Hepatocyte (in vitro differentiated cells): ENCODE data around the gene SNED1. TPM values are rescaled to one million over a fixed set of nuclear protein-coding genes. Genes with fewer than 3 reads are reported as not detected.

Experiments used
- DNase-seq: peaks from one replicate; pipeline ENCODE4 v3.0.0-alpha.2; 2016; ENCODE audit warnings: low spot score
- H2AFZ ChIP-seq: fragments of 200-600 bp; sonication (generic); 2 replicates; pipeline ENCODE4 v1.6.0; 2016; ENCODE audit warnings: antibody characterized with exemption, mild to moderate bottlenecking
- H3K27ac ChIP-seq: fragments of 200-600 bp; sonication (generic); 2 replicates; pipeline ENCODE4 v1.5.1; 2016; ENCODE audit warnings: mild to moderate bottlenecking
- H3K27me3 ChIP-seq: fragments of 200-600 bp; sonication (generic); 2 replicates; pipeline ENCODE4 v1.6.1; 2016
- H3K36me3 ChIP-seq: fragments of 200-600 bp; sonication (generic); replicated peaks from 2 replicates; pipeline ENCODE4 v1.5.1; 2016; ENCODE audit warnings: low read depth; ENCODE audit not compliant: insufficient read depth
- H3K4me1 ChIP-seq: fragments of 200-600 bp; sonication (generic); 2 replicates; pipeline ENCODE4 v1.5.1; 2016; ENCODE audit warnings: mild to moderate bottlenecking, moderate library complexity; ENCODE audit not compliant: insufficient read depth
- H3K4me2 ChIP-seq: fragments of 200-600 bp; sonication (generic); 2 replicates; pipeline ENCODE4 v1.6.0; 2016
- H3K4me3 ChIP-seq: fragments of 200-600 bp; sonication (generic); 2 replicates; pipeline ENCODE4 v1.5.1; 2016; ENCODE audit warnings: mild to moderate bottlenecking
- H3K79me2 ChIP-seq: fragments of 200-600 bp; sonication (generic); 2 replicates; pipeline ENCODE4 v1.6.0; 2017; ENCODE audit warnings: mild to moderate bottlenecking
- H3K9me2 ChIP-seq: fragments of 200-600 bp; sonication (generic); replicated peaks from 2 replicates; pipeline ENCODE4 v1.6.0; 2017; ENCODE audit warnings: mild to moderate bottlenecking; ENCODE audit not compliant: insufficient read depth
- H3K9me3 ChIP-seq: fragments of 200-600 bp; sonication (generic); 2 replicates; pipeline ENCODE4 v1.5.1; 2016; ENCODE audit warnings: low read depth, mild to moderate bottlenecking
- H4K20me1 ChIP-seq: fragments of 200-600 bp; sonication (generic); 2 replicates; pipeline ENCODE4 v1.6.0; 2016; ENCODE audit warnings: mild to moderate bottlenecking; ENCODE audit not compliant: insufficient read depth, poor library complexity, severe bottlenecking
- EZH2 ChIP-seq: fragments of 200-600 bp; sonication (generic); IDR thresholded peaks from 2 replicates; pipeline ENCODE4 v1.6.1; 2016; ENCODE audit warnings: antibody characterized with exemption, mild to moderate bottlenecking, borderline replicate concordance
- EZH2phosphoT487 ChIP-seq: fragments of 200-600 bp; sonication (generic); IDR thresholded peaks from one replicate; pipeline ENCODE4 v1.6.1; 2018; ENCODE audit warnings: antibody characterized with exemption, mild to moderate bottlenecking, low read depth, moderate library complexity; ENCODE audit not compliant: unreplicated experiment, severe bottlenecking
- WGBS: methylation state at CpG from one replicate; pipeline ENCODE4 v1.1.6; 2016; ENCODE audit warnings: low lambda C conversion rate; ENCODE audit errors: missing lambda C conversion rate; 5-methylcytosine and 5-hydroxymethylcytosine counted together
- polyA plus RNA-seq: library from polyadenylated mRNA; unstranded; fragments of >200 nt; fragmentation: Nextera tagmentation; extraction: Ambion mirVana; gene quantifications from 2 replicates; pipeline ENCODE4 v1.2.1, GENCODE V29; 2016
- total RNA-seq: library from RNA; depleted of rRNA; stranded (reverse); fragments of >200 nt; gene quantifications from 2 replicates; pipeline ENCODE4 v1.2.3, GENCODE V29; 2014
- TF ChIP-seq, protein P1 (sequence below): fragments of 200-600 bp; sonication (generic); IDR thresholded peaks from 2 replicates; pipeline ENCODE4 v1.5.1; 2016; ENCODE audit warnings: antibody characterized with exemption, mild to moderate bottlenecking; ENCODE audit not compliant: poor library complexity

The SNED1 gene
- total and polyA plus RNA-seq, 2 experiments from 2014 or later: 4.6 to 6.5 TPM

DNA sequence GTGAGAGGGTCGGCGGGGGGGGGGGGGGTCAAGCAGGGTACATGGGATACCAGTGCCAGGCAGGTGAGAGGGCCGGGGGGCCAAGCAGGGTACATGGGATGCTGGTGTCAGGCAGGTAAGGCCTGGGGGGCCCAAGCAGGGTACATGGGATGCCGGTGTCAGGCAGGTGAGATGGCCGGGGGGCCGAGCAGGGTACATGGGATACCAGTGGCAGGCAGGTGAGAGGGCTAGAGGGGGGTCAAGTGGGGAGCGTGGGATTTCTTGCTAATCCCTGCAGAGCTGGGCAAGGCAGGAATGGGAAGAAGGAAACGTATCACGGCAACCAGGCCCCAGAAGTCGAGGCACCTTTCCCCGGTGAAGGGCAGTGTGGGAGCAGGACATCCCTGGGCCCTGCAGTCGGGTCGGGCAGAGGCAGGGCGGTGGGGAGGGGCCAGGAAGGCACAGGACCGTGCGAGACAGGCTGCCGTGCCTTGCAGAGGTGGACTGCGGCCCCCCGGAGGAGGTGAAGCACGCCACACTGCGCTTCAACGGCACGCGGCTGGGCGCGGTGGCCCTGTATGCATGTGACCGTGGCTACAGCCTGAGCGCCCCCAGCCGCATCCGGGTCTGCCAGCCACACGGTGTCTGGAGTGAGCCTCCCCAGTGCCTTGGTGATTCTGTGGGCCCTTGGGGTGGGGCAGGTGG, 54.4 kb downstream of the SNED1 start:
- TF ChIP-seq EZH2 (no peak), EZH2phosphoT487 (no peak)
- TF ChIP-seq, protein P1, sequence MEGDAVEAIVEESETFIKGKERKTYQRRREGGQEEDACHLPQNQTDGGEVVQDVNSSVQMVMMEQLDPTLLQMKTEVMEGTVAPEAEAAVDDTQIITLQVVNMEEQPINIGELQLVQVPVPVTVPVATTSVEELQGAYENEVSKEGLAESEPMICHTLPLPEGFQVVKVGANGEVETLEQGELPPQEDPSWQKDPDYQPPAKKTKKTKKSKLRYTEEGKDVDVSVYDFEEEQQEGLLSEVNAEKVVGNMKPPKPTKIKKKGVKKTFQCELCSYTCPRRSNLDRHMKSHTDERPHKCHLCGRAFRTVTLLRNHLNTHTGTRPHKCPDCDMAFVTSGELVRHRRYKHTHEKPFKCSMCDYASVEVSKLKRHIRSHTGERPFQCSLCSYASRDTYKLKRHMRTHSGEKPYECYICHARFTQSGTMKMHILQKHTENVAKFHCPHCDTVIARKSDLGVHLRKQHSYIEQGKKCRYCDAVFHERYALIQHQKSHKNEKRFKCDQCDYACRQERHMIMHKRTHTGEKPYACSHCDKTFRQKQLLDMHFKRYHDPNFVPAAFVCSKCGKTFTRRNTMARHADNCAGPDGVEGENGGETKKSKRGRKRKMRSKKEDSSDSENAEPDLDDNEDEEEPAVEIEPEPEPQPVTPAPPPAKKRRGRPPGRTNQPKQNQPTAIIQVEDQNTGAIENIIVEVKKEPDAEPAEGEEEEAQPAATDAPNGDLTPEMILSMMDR: no peak
- DNase-seq: no peak
- no peak overlapping the region for H3K27ac ChIP-seq
- WGBS: 91% methylated on average over 28 of the region's 31 CpGs
- H3K9me3 ChIP-seq: no peaks in the 10 kb centered on the region
- H3K27me3 ChIP-seq: no peaks in the 10 kb centered on the region
- no peaks in the 10 kb centered on the region for H3K79me2 ChIP-seq
- H4K20me1 ChIP-seq: no peaks in the 10 kb centered on the region
- no peaks in the 10 kb centered on the region for H3K9me2 ChIP-seq
- no peak overlapping the region for H3K4me3 ChIP-seq
- no peak overlapping the region for H3K4me2 ChIP-seq
- no peaks in the 10 kb centered on the region for H3K4me1 ChIP-seq
- no peak overlapping the region for H2AFZ ChIP-seq
- no peaks in the 10 kb centered on the region for H3K36me3 ChIP-seq

DNA sequence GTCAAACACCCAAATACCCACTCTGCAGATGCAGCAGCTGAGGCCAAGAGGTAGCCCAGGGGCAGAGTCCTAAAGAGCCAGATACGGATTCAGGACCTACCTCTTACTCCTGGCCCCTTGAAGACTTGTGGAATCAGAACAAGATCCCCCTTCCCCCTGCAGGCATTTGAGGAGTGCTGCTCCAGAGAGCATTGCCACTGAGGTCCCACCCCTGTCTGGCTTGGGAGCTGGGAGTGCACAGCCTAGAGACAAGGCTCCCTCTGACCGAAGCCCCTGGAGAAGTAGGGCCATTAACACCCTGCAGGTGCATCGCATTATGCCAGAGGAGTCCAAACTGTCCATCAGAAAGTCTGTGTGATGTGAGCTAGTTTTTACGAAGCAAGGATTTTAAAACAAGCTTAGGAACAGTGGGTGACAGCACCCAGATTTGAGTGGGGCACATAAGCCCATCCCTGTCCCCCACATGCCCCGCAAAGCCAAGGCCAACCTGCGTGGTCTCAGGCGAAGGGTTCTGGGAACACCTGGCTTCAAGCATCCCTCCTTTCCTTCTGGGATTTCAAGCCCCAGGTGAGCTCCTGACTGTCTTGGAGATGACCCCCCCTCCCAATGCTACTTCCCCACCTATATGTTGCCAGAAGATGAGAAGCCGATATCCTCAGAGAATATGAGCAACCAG, 55.3 kb downstream of the SNED1 start:
- Histone ChIP-seq H4K20me1 (no peaks in the 10 kb centered on the region), H2AFZ (no peak overlapping the region), H3K79me2 (no peaks in the 10 kb centered on the region), H3K9me2 (no peaks in the 10 kb centered on the region), H3K36me3 (no peaks in the 10 kb centered on the region), H3K27ac (no peak overlapping the region), H3K4me1 (no peaks in the 10 kb centered on the region), H3K4me3 (no peak overlapping the region), H3K27me3 (no peaks in the 10 kb centered on the region), H3K9me3 (no peaks in the 10 kb centered on the region), H3K4me2 (no peak overlapping the region)
- DNase-seq: no peak
- TF ChIP-seq, protein P1: no peak
- no peak for TF ChIP-seq EZH2phosphoT487
- TF ChIP-seq EZH2: no peak
- WGBS: 92% methylated on average over 8 of the region's 8 CpGs

DNA sequence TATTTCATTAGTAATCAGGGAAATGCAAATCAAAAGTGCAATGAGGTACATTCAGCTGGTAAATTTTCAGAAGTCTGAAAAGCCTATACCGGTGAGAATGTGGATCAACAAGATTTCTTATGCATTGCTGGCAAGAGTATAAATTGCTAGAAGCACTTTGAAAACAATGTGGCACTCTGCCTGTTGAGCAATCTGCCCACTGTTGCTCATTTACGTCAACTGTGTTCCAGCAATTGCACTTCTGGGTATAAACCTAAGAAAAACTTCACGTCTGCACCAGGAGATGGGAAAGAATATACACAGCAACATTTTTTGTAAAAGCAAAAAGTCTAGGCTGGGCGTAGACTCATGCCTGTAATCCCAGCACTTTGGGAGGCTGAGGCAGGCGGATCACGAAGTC, 62.9 kb downstream of the SNED1 start:
- TF ChIP-seq, protein P1: no peak
- TF ChIP-seq EZH2 (no peak), EZH2phosphoT487 (no peak)
- H3K27ac ChIP-seq: no peak overlapping the region

More for the DNA sequence above, 62.9 kb downstream of the SNED1 start:
- Histone ChIP-seq H3K9me3 (no peaks in the 10 kb centered on the region), H3K79me2 (no peaks in the 10 kb centered on the region), H3K36me3 (no peaks in the 10 kb centered on the region), H3K4me3 (no peak overlapping the region), H3K9me2 (no peaks in the 10 kb centered on the region), H3K4me2 (no peak overlapping the region), H3K4me1 (no peaks in the 10 kb centered on the region), H2AFZ (no peak overlapping the region), H4K20me1 (no peaks in the 10 kb centered on the region), H3K27me3 (no peaks in the 10 kb centered on the region)
- WGBS: 84% methylated on average over 6 of the region's 6 CpGs
- DNase-seq: no peak
